Superior temporal gyrus (tissue), 1 donor: Measurements from ENCODE around the gene H2BK1.
A peak's percentile ranks its signal among the peaks of the same experiment; 100 is the strongest.

Source experiments
- DNase-seq: peaks from one replicate; pipeline ENCODE4 v3.0.0-alpha.2; 2016; ENCODE audit errors: extremely low spot score

Gene H2BK1

DNA sequence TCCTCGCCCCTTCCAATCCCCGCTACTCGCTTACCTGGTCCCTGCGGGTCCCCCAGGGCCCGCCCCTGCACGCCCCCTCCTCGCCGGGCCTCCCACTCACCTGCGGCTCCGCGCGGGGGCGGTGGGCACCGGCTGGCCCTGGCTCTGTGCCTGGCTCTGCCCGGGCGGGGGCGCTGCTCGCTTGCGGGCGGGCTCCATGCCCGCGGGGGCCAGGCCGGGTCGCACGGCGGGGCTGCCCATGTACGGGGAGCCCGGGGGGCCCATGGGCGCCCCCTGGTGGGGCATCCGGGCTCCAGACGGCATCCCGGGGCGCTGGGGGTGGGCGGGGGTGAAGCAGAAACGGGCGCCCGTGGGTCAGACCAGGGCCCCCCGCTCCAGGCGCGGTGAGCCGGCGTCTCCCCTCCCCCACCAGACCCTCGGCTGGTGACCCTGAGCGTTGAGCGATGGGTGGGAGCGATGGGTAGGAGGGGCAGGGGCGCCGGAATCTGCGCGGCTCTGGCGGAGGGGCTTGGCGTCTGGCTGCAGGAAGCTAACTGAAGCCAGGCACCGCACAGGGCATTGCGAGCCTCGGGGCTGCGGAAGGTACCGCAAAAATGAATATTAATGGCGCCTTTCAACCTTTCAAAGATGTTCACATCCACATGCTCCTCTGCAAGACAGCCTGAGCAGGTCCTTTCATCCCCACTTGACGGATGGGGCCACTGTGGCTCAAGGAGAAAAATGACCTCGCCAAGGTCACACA, 35.2 kb upstream of the H2BK1 start:
- no peak for DNase-seq

DNA sequence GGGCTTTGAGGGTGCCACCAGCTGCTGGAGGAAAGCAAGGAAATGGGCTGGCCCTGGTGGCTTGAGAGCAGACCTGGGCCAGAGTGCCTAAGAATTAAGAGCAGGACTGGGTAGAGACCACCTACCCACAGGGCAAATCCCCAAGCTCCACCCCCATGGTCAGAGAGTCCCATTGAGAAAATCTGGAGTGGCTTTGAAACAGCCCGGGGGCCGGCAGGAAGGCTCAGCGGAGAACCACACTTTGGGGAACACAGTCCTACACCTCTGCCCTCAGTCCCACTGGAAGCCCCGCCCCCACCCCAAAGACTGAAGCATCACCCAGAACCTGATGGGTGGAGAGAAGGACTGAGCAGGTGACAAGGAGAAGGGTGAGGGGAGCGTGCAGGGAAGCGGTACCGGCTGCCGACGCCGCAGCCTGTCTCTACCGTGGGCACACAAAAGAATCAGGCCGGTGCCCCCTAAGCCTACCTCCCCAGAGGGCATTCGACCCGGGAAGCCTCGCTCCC, 34.6 kb upstream of the H2BK1 start:
- no peak for DNase-seq

DNA sequence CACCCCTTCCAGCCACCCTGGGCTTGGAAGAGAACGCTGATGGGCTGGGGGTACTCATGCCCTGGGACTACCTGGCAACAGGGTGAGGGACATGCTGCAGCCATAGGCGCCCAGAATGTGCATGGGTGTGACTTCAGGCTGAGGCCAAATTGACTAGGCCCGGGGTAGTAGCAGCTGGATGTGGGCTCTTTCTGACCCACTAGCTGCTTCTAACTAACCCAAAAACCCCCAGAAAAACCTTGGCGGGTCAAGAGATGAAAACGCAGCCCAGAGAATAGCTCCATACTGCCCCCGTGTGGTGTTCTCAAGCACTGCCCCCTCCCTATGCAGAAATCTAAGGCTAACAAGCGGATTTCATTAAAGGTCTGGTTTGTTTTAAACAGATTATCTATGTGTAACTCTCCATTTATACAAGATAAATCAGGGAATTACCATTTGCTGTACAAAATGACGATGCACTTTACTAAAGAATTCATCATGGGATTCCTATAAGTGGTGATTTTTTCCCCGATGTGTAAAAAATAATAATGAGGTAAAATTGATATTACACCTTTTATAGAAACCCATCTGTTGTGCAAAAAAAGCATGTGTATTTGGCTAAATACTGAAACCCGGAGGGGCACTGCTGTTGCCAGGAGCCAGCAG, 34.0 kb upstream of the H2BK1 start:
- DNase-seq, result peak; percentile 79

DNA sequence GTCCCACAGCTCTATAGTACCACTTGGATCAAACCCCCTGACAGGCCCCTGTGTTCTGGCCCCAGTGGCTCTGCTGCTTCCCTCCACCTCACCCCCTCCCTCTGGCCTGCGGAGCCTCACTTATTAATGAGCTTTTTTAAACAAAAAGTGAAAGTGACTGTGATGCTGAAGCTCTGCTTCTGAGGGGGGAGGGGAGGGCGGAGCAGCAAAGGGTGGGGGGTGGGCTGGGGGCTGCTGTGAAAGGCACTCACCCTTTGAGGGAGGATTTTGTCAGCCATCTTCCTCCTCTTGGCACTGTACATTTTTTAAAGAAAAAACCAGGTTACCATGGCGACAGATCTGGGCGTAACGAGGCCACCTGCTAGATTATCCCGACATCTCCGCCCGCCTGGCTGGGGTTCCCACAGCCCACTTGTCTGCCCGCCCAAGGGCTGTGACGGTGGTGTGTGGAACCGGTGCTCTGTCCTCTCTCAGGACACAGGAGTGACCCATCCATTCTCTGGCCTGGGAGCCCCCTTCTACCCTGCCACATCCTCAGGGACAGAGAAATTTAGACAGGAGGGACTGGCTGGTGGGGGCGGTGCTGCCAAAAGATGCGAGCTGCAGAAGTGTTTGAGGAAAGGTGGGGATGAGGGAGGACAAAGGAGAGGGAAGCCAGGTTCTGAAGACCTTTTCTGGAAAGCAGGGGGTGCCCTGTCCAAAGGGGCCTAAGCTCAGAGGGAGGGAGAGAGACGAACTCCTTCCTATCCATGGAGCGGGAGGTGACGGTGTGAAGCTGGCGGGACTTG, 33.3 kb upstream of the H2BK1 start:
- DNase-seq, result peak; percentile 57

DNA sequence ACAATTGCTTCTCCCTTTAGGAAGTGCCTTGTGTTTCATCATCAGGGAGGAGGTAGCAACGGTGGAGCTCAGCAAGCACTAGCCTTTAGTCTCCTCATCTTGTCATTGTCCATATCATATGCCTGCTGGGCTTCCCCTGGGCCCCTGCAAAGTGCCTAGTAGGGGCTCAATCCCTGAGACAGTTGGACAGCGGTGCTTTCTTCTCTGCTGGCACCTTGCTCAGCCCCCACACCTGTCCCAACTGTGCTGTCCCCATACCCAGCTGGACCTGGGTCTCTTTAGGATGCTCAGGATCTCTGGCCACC, 32.7 kb upstream of the H2BK1 start:
- no peak for DNase-seq

DNA sequence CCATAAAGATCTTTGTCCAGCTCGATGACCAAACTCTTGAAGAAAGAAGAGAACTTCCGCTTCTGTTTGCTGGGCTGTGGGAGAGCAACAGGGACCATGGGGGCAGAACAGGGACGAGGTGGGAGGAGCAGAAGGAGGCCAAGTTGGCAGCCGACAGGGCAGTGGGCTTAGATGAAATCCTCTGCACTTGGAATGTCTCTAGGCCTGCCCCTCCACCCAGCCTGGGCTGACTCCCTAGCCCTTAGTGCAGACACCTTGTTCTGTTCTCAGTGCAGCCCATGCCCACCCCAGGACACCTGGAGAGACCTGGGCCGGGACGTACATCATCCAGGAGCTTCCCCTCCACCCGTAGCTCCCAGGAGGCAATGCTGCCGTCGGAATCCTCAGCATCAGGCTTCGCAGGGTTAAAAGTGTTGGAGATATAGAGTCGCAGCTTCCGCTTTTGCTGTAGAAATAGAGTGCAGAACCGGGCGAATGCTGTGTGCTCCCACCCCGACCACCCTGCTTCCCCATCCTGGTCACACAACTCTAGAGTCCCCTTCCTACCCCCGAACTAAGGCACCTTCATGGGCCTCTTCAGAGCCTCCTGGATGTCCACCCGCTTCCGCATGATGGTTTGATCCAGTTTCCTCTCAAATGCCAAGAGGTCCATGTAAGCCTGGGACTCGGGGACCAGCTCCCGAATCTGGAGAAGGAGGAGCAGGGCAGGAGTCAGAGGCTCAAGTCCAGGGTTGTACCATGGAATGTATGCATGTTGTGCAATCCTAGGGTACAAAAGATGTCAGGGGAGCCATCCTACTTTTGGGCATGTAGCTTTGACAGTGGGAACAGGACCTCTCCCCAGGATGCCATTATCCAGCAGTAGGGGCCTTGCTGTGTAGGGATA, 32.1 kb upstream of the H2BK1 start:
- no peak for DNase-seq

DNA sequence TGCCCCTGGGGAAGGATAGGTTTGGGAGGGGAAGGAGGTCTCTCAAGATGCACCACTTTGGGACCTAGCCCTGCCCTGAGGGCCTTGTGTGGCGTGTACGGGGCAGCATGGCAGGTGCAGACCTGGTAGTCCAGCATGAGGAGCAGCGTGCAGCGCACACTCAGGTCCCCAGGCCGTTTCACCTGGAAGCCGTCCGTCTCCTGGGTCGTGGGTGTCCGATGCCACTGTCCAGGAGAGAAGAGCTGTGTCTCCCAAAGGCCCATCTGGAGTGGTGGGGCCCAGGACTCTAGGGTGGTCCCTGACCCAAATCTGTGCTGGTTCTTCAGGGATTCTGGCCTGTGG, 31.4 kb upstream of the H2BK1 start:
- no peak for DNase-seq

DNA sequence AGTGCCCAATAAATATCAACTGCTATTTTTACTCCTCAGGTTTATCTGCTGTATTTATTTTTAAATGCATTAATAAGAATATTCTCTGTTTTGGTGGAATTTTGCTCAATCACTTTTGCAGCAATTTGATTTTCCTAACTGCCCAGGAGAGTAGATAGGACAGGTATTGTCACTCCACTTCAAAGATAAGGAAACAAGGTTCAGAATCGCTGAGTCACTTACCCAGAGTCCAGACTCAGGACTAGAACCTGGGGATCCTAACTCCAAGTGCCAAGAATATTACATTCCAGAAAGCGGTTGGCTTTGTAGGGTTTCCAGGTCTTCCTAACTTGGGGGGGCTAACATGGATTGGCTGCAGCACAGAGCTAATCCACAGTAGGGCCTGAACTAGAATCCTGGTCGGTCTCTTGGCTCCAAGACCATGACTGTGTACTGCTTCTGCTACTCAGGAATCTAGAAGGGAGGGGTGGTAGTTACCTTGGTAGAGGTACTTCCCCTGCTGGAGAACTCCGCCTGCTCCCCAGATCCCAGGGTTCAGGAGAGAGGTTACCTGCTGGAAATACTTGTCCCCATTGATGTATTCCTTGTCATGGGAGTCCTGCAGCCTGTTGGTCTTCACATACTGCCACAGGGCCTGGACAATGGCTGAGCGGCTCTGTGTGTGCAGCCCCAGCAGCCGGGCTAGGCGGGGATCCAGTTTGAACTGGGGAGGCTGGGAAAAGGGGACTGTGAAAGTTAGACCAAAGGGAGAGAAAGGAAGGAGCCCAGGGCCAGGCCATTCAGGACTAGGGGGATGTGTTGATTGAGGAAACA, 30.9 kb upstream of the H2BK1 start:
- DNase-seq, result no peak

DNA sequence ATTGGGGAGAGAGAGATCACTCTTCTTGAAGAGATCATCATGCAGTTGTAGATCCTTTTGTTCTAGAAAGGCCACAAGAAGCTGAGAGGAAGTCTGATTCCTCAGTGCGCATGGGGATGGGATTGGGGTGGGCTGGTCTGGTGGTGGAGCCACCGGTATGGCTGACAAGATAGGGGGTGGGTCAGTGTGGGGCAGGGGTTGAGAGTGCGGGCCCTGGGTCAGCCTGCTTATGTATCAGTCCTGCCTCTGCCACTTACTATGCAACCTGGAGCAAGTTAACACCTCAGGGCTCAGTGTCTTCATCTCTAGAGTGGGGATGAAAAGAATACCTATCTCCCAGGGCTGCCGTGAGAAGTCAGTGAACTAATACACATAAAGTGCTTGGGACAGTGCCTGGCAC, 30.2 kb upstream of the H2BK1 start:
- no peak for DNase-seq

DNA sequence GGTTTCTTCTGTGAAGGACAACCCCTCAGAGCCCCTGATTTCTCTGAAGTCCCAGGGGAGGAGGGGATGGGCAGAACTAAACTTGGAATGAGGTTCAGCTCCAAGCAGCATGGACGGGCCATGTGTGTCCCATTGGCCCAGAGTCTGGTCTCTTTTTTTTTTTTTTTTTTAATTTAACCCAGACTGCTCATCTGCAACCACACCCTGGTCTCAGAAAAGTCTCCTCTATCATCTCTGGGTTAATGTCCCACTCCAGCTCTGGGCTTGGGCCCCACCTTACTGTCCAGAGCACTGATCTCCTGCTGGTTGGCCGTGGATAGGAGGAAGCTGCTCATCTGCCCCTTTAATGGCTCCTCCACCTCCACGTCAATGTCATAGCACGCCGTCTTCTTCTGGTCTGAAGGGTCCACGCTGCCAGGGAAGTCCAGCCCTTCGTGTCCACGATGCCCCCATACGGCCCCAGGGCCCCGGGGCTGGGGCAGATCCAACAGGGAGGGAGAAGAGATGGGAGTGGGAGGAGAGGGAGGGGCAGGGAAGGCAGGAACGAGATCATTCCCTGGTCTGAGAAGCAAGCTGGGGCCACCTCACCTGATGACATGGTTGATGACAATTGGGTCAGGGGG, 29.7 kb upstream of the H2BK1 start:
- no peak for DNase-seq

DNA sequence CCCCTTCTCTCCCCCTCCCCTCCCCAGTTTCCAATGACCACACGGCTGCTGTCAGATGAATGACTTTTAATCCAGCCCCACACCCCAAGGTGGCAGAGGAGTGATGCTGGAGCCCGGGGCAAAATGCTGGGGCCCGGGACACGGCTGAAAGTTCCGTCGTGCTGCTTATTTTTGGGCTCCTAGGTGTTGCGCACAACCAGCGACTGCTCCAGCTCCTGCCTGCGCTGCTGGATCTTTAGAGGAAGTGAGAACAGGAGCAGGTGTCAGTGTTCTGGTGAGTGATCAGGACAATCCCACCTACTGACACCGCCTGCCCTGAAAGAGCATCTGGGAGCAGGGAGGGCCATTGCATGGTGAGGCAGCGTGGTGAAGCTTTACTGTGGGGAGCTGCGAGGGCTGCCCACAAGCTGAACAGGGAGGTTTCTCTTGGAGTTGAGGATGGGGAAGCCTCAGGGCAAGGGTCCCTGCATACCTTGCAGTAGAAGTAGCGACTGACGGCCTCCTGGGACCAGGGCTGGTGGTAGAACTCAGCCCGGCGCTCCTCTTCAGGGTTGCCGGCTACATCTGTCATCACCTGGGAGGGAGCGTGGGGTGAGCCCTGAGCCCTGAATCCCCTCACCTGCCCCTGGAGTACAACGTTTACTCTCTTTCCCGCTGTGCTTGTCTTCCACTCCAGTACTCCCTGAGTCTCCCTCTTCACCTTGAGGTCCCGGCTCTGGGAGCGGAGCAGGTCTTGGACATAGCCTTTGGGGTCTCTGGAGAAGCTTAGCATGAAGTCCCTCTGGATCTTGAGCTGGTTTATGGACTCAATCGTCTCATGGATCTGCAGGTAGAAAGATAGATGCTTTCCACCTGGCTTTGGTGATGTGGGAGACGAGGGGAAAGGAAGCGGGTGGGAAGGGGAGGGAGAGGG, 28.9 kb upstream of the H2BK1 start:
- no peak for DNase-seq

DNA sequence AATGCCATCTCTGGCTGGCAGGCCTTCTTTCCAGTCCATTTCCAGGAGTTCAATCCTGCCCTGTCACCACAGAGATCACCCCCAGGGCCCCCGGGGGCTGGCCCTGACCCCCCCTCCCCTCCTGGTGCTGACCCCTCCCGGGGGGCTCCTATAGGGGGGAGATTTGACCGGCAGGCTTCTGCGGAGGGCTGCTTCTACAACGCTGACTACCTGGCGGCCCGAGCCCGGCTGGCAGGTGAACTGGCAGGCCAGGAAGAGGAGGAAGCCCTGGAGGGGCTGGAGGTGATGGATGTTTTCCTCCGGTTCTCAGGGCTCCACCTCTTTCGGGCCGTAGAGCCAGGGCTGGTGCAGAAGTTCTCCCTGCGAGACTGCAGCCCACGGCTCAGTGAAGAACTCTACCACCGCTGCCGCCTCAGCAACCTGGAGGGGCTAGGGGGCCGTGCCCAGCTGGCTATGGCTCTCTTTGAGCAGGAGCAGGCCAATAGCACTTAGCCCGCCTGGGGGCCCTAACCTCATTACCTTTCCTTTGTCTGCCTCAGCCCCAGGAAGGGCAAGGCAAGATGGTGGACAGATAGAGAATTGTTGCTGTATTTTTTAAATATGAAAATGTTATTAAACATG, 28.0 kb upstream of the H2BK1 start:
- no peak for DNase-seq

DNA sequence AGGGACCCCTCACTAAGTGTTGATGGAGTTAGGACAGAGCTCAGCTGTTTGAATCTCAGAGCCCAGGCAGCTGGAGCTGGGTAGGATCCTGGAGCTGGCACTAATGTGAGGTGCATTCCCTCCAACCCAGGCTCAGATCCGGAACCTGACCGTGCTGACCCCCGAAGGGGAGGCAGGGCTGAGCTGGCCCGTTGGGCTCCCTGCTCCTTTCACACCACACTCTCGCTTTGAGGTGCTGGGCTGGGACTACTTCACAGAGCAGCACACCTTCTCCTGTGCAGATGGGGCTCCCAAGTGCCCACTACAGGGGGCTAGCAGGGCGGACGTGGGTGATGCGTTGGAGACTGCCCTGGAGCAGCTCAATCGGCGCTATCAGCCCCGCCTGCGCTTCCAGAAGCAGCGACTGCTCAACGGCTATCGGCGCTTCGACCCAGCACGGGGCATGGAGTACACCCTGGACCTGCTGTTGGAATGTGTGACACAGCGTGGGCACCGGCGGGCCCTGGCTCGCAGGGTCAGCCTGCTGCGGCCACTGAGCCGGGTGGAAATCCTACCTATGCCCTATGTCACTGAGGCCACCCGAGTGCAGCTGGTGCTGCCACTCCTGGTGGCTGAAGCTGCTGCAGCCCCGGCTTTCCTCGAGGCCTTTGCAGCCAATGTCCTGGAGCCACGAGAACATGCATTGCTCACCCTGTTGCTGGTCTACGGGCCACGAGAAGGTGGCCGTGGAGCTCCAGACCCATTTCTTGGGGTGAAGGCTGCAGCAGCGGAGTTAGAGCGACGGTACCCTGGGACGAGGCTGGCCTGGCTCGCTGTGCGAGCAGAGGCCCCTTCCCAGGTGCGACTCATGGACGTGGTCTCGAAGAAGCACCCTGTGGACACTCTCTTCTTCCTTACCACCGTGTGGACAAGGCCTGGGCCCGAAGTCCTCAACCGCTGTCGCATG, 27.2 kb upstream of the H2BK1 start:
- DNase-seq, result no peak

DNA sequence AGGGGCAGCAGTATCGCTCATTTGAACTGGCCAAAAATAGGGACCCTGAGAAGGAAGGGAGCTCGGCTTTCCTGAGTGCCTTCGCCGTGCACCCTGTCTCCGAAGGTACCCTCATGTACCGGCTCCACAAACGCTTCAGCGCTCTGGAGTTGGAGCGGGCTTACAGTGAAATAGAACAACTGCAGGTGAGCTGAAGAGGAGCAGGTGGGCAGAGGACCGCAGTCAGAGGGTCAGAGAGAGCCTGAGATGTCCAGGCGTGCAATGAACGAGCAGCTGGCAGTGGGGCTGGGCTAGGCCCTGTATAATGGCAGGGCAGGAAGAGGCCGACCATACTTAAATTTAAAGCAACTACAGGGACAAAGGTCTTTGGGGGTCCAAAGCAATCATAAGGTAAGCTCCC, 26.1 kb upstream of the H2BK1 start:
- no peak for DNase-seq

DNA sequence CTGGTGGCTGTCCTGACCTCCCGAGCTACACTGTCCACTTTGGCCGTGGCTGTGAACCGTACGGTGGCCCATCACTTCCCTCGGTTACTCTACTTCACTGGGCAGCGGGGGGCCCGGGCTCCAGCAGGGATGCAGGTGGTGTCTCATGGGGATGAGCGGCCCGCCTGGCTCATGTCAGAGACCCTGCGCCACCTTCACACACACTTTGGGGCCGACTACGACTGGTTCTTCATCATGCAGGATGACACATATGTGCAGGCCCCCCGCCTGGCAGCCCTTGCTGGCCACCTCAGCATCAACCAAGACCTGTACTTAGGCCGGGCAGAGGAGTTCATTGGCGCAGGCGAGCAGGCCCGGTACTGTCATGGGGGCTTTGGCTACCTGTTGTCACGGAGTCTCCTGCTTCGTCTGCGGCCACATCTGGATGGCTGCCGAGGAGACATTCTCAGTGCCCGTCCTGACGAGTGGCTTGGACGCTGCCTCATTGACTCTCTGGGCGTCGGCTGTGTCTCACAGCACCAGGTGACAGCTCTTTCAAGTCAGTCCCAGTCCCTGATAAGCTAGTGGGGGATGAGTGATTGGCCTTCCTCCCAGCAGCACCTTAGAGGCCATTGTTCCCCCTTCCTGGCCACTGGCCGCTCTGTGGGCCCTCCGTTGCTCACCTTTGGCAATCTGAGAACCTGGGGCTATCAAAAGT, 25.0 kb upstream of the H2BK1 start:
- no peak for DNase-seq

DNA sequence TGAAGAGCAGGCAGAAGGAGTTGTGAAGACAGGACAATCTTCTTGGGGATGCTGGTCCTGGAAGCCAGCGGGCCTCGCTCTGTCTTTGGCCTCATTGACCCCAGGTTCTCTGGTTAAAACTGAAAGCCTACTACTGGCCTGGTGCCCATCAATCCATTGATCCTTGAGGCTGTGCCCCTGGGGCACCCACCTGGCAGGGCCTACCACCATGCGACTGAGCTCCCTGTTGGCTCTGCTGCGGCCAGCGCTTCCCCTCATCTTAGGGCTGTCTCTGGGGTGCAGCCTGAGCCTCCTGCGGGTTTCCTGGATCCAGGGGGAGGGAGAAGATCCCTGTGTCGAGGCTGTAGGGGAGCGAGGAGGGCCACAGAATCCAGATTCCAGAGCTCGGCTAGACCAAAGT, 23.5 kb upstream of the H2BK1 start:
- no peak for DNase-seq

DNA sequence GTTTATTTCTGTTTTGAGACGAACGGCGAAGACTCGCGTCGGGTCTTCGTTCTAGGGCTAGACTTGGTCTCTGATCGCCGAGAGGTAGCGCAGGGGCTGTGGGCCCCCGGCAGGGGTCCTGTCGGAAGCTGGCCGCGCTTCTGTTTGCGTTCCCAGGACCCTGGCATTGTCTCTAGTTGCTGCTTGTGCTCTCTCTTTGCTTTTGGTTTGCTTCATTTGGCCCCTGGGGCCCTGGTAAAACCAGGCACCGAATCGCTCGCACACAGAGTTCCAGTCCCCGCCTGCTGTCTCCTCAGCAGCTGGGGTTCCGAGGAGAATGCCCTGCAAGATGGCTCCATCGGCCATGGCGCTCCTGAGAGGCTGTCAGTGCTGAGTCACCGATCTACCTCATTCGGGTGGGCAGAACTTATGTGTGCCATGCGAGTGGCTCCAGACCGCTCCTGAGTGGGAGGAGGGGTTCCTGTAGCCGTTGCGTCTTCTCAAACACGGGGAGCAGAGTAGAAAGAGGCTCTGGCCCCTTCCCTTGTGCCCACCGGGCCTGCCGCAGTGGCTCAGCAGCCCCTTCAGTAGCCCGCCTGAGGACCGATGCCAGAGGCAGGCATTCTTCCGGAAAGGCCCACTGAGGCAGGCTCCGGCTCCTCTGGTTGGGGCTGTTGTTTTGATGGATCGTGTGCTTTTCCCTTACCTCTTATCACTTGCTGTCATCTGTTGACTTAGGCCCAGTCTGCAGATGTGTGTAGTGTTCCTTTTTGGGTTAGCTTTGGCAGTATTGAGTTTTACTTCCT, 22.8 kb upstream of the H2BK1 start:
- DNase-seq, result peak; percentile 50
